ENCODE results near the gene IL18RAP.

IL18RAP gene

DNA sequence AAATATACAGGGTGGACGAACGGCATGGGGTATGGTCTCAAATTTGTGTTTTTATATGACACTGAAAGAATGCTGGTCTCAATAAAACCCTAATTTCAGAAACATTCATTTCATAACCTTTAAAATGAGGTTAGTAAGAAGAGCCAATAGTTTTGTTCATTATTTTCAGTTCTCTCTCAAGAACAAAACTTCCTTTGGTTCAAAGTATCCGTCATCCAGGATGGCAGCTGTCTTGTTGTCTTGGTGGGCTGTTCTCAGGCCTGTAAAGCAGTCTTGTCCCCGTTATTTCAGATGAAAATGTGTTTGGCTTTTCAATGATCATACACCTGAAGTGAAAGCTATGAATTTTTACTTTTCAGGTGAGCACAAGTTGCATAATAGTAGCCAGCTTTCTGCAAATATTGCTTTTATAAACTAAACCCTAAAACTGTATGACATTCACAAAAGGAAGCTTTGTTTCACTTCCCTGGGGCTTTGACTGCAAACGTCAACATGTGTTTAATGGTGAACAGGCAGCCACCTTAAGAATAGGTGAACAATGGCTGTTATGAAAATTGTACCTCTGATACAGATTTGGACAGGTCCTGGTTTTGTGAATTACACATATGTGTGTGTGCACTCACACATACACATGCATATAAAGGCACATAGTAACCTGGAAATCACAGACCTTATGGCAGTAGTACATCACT, 2.6 kb downstream of the IL18RAP start:
- ChIA-PET POLR2A (no interaction called here), CTCF (no interaction called here)
- TF ChIP-seq, protein P1, sequence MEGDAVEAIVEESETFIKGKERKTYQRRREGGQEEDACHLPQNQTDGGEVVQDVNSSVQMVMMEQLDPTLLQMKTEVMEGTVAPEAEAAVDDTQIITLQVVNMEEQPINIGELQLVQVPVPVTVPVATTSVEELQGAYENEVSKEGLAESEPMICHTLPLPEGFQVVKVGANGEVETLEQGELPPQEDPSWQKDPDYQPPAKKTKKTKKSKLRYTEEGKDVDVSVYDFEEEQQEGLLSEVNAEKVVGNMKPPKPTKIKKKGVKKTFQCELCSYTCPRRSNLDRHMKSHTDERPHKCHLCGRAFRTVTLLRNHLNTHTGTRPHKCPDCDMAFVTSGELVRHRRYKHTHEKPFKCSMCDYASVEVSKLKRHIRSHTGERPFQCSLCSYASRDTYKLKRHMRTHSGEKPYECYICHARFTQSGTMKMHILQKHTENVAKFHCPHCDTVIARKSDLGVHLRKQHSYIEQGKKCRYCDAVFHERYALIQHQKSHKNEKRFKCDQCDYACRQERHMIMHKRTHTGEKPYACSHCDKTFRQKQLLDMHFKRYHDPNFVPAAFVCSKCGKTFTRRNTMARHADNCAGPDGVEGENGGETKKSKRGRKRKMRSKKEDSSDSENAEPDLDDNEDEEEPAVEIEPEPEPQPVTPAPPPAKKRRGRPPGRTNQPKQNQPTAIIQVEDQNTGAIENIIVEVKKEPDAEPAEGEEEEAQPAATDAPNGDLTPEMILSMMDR (IDR thresholded peaks at IDR 0.05; ENCODE audit: insufficient read depth, low read length, missing control alignments) = no peak
- DNase-seq (ENCODE audit: low read depth, low spot score) = no peak
- H3K4me3 ChIP-seq (ENCODE audit: low read depth, low read length) = no peak overlapping the region

DNA sequence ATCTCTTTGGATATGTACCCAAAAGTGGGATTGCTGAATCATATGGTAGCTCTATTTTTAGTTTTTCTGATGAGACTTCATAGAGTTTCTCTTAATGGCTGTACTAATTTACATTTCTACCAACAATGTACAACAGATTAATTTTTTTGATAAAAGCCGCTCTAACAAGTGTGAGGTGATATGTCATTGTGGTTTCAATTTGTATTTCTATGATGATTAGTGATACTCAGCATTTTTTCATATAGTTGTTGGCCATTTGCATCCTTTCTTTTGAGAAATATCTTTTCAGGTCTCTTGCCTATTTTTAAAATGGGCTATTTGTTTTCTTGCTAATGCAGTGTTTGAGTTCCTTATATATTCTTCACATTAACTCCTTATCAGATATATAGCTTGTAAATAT, 4.3 kb downstream of the IL18RAP start:
- CTCF ChIA-PET = no interaction called here
- TF ChIP-seq, protein P1 (IDR thresholded peaks at IDR 0.05; ENCODE audit: insufficient read depth, low read length, missing control alignments) = no peak
- no peak for DNase-seq (ENCODE audit: low read depth, low spot score)

DNA sequence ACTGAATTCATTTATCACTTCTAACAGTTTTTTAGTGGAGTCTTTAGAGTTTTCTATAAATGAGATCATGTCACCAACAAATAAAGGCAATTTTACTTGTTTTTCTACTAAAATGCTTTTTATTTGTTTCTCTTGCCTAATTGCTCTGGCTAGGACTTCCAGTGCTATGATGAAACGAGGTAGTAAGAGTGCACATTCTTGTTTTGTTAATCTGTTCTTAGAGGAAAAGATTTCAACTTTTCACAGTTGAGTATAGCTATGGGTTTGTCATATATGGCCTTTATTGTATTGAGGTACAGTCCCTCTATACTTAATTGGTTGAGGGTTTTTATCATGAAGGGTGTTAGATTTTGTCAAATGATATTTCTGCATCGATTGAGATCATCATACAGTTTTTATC, 5.6 kb downstream of the IL18RAP start:
- H3K4me3 ChIP-seq (ENCODE audit: low read depth, low read length) = no peak overlapping the region
- DNase-seq (ENCODE audit: low read depth, low spot score) = no peak
- TF ChIP-seq, protein P1 (IDR thresholded peaks at IDR 0.05; ENCODE audit: insufficient read depth, low read length, missing control alignments) = no peak
- ChIA-PET CTCF (no interaction called here), POLR2A (no interaction called here)

More for the DNA sequence above, 4.3 kb downstream of the IL18RAP start:
- H3K4me3 ChIP-seq (ENCODE audit: low read depth, low read length) = no peak overlapping the region
- POLR2A ChIA-PET = no interaction called here

DNA sequence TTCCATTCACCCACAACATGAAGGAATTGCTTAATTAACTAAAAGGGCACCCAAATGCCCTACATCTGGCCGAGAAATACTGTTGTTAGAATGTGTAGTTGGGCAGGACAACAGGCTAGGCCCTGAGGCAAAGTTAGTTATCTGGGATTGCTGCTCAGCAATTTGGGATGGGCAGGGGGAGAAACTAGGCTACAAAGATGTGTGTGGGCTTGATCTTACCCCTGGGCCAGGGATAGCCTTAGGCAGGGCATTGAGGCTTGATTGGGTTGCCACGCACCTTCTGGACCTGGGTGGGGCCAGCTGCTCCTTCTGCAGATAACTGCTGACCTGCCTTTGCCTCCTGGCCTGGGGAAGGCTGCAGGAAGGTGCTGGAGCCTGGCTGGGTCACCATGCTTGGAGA, 9.4 kb downstream of the IL18RAP start:
- POLR2A ChIA-PET = no interaction called here
- CTCF ChIA-PET = interaction anchor here (1.0 to 1.7 kb wide), 2 partner anchors 11 to 192 kb away, joined by 3 to 6 read pairs; no protein-coding TSS in a partner anchor

DNA sequence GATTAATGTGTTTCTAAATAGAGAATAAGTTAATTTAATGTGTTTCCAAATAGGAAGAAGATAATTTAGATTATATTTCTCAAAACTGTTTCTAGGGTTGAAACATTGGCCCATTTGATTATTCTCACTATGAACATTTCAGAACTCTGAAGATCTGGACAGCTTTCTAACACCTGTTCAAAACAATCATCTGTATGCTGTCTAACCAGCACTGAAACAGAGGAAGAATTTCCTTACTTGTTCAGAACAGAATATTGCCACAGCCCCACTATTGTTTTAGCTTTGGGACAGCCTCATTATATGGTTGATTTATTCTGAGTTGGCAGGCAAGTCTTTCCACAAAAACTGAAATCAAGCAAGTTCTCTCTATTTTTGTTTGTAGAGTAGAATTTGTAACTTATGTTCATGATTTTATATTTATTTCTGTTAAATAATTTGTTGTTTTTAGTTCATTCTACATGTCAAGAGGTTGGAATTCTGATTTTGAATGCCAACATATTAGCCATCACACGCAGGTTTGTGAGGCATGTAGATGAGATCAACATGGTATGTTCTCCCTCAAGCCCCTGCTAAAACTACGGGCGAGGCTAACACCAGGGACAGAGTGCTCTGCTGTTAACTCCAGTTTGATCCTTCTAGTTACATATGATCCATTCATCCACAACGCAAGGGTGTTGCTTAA, 11.2 kb downstream of the IL18RAP start:
- DNase-seq (ENCODE audit: low read depth, low spot score) = no peak
- TF ChIP-seq, protein P1 (IDR thresholded peaks at IDR 0.05; ENCODE audit: insufficient read depth, low read length, missing control alignments) = no peak
- H3K4me3 ChIP-seq (ENCODE audit: low read depth, low read length) = no peak overlapping the region
- CTCF ChIA-PET = interaction anchor here (1.6 kb wide), 1 partner anchor 10 kb away, joined by 6 read pairs; no protein-coding TSS in a partner anchor
- POLR2A ChIA-PET = no interaction called here

More for the DNA sequence above, 9.4 kb downstream of the IL18RAP start:
- DNase-seq (ENCODE audit: low read depth, low spot score) = no peak
- TF ChIP-seq, protein P1 (IDR thresholded peaks at IDR 0.05; ENCODE audit: insufficient read depth, low read length, missing control alignments) = no peak
- no peak overlapping the region for H3K4me3 ChIP-seq (ENCODE audit: low read depth, low read length)

DNA sequence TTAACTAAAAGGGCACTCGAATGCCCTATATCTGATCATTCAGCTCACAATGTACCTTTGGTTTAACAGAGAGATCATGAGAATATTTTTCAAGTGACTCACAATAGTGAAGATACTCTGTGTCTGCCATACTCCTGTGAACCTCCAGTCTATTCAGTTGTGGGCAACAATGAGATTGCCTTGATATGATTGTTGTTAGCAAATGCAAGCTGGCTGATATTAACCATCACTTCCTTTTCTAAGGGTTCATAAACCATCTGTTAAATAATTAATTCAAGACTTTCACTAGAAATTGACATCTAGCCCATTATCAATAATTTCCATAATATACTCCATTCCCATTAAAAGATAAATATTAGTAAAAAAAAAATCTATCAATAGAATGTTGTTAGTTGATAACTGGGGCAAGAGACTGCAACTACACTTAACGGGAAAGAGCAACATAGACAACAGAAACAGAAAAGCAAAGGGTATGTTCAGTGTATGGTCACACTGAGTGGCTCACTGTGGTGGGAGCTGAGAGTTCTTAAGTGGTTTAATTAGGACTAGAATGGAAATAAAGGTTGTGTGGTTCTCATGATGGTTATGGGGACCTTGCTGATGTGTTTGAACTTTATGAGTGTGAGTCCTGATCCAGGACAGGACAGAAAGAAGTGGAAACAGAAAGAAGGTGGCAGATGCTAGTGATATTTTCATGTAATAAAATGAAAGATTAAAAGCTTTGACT, 11.9 kb downstream of the IL18RAP start:
- no peak overlapping the region for H3K4me3 ChIP-seq (ENCODE audit: low read depth, low read length)
- ChIA-PET CTCF (interaction anchor here (1.6 kb wide), 1 partner anchor 9 kb away, joined by 6 read pairs; no protein-coding TSS in a partner anchor), POLR2A (no interaction called here)
- TF ChIP-seq, protein P1 (IDR thresholded peaks at IDR 0.05; ENCODE audit: insufficient read depth, low read length, missing control alignments) = no peak
- no peak for DNase-seq (ENCODE audit: low read depth, low spot score)
